GM23248 (cell line): ENCODE data around the gene KRT33B. TPM values are rescaled to one million over a fixed set of nuclear protein-coding genes. Genes with fewer than 3 reads are reported as not detected.
"Not testable (repeated sequence)": the region's sequence is repeated elsewhere in the genome, so short reads cannot be mapped to it uniquely, and the experiment has no call there.

ENCODE experiments used
- DNase-seq: peaks from one replicate; pipeline ENCODE4 v3.0.0-alpha.2; 2015
- H2AFZ ChIP-seq: fragments of 200-600 bp; sonication (generic); 2 replicates; pipeline ENCODE4 v1.6.1; 2016; ENCODE audit warnings: antibody characterized with exemption
- H3F3A ChIP-seq: fragments of 200-600 bp; sonication (generic); 2 replicates; pipeline ENCODE4 v1.6.1; 2016; ENCODE audit warnings: mild to moderate bottlenecking, antibody characterized with exemption, mixed run types; ENCODE audit not compliant: insufficient read depth
- H3K27ac ChIP-seq: fragments of 200-600 bp; sonication (generic); 2 replicates; pipeline ENCODE4 v1.5.1; 2016; ENCODE audit warnings: mild to moderate bottlenecking
- H3K27me3 ChIP-seq: fragments of 200-600 bp; sonication (generic); replicated peaks from 2 replicates; pipeline ENCODE4 v1.6.1; 2016; ENCODE audit warnings: mild to moderate bottlenecking; ENCODE audit not compliant: insufficient read depth
- H3K36me3 ChIP-seq: fragments of 200-600 bp; sonication (generic); 2 replicates; pipeline ENCODE4 v1.6.1; 2016; ENCODE audit warnings: low read depth, mild to moderate bottlenecking
- H3K4me1 ChIP-seq: fragments of 200-600 bp; sonication (generic); 2 replicates; pipeline ENCODE4 v1.6.1; 2016; ENCODE audit warnings: mild to moderate bottlenecking; ENCODE audit not compliant: insufficient read depth
- H3K4me2 ChIP-seq: fragments of 200-600 bp; sonication (generic); one replicate; pipeline ENCODE4 v1.6.1; 2016; ENCODE audit warnings: mild to moderate bottlenecking; ENCODE audit not compliant: unreplicated experiment
- H3K4me3 ChIP-seq: fragments of 200-600 bp; sonication (generic); 2 replicates; pipeline ENCODE4 v1.5.1; 2016; ENCODE audit warnings: mild to moderate bottlenecking
- H3K79me2 ChIP-seq: fragments of 200-600 bp; sonication (generic); 2 replicates; pipeline ENCODE4 v1.6.1; 2016; ENCODE audit warnings: mild to moderate bottlenecking; ENCODE audit not compliant: insufficient read depth
- H3K9ac ChIP-seq: fragments of 200-600 bp; sonication (generic); 2 replicates; pipeline ENCODE4 v1.6.1; 2016; ENCODE audit warnings: mild to moderate bottlenecking
- H3K9me2 ChIP-seq: fragments of 200-600 bp; sonication (generic); 2 replicates; pipeline ENCODE4 v1.6.1; 2016; ENCODE audit warnings: mixed run types, mild to moderate bottlenecking, moderate library complexity; ENCODE audit not compliant: insufficient read depth
- H3K9me3 ChIP-seq: fragments of 200-600 bp; sonication (generic); one replicate; pipeline ENCODE4 v1.6.1; 2017; ENCODE audit warnings: low read depth
- H4K20me1 ChIP-seq: fragments of 200-600 bp; sonication (generic); 2 replicates; pipeline ENCODE4 v1.6.0; 2016; ENCODE audit not compliant: insufficient read depth
- EZH2 ChIP-seq: fragments of 200-600 bp; sonication (generic); IDR thresholded peaks from 2 replicates; pipeline ENCODE4 v1.6.1; 2018; ENCODE audit warnings: antibody characterized with exemption, mild to moderate bottlenecking; ENCODE audit not compliant: insufficient read depth, poor library complexity, severe bottlenecking
- EZH2phosphoT487 ChIP-seq: fragments of 200-600 bp; sonication (generic); IDR thresholded peaks from 2 replicates; pipeline ENCODE4 v1.6.1; 2018; ENCODE audit warnings: antibody characterized with exemption, moderate library complexity, mild to moderate bottlenecking, low read depth; ENCODE audit not compliant: insufficient read depth
- WGBS, 2 experiments: methylation state at CpG; one replicate each; pipeline ENCODE4 v1.1.6; 2015 to 2017; ENCODE audit warnings: low lambda C conversion rate in 2 of 2, low coverage in 1 of 2; ENCODE audit errors: missing lambda C conversion rate in 2 of 2; 5-methylcytosine and 5-hydroxymethylcytosine counted together
- in situ Hi-C: fragments of 300-500 bp; cut with MboI; formaldehyde crosslinking; loops from 2 replicates; pipeline ENCODE4 v1.15.0; 2020
- polyA plus RNA-seq: library from polyadenylated mRNA; unstranded; fragments of >200 nt; fragmentation: Nextera tagmentation; extraction: Ambion mirVana; gene quantifications from 2 replicates; pipeline ENCODE4 v1.2.1, GENCODE V29; 2016
- total RNA-seq: library from RNA; depleted of rRNA; stranded (reverse); fragments of >200 nt; shearing (Covaris generic); gene quantifications from 2 replicates; pipeline ENCODE4 v1.2.3, GENCODE V29; 2014

The KRT33B gene
- total and polyA plus RNA-seq, 2 experiments from 2014 or later, result 0.76 to 1.0 TPM

DNA sequence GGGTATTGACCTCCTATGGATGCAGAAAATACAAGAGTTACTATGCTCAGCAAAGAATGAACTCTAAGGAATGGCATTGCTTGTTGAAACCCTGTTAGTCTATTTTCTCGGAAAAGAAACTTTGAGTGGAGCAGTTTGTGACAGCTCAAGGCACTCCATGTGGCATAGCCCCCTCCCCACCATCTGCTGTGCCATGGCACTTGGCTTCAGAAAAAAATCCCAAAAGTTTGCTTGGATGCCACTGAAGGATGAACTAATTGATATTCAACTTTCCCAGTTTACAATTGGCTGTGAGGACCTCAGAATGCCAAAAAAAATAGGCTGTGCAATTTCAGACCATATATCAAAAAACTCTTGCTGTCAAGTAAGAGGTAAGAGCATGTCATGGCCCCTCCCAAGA lies 26.0 kb upstream of the KRT33B start:
- H2AFZ ChIP-seq, result no peak overlapping the region
- no peaks in the 10 kb centered on the region for H3K9me3 ChIP-seq
- no peak overlapping the region for H3K4me2 ChIP-seq
- no peaks in the 10 kb centered on the region; the same call in 1 of the 2 replicates for H3F3A ChIP-seq
- H3K36me3 ChIP-seq, result no peaks in the 10 kb centered on the region
- H3K27ac ChIP-seq, result no peak overlapping the region
- TF ChIP-seq EZH2 (no peak), EZH2phosphoT487 (no peak)
- in situ Hi-C loops, result no loop called here
- no peaks in the 10 kb centered on the region for H3K9me2 ChIP-seq
- no peaks in the 10 kb centered on the region for H3K27me3 ChIP-seq
- H3K4me1 ChIP-seq, result peaks cover 17% of the 10 kb centered on the region
- H3K4me3 ChIP-seq, result no peak overlapping the region
- 100% methylated on average over 1 of the region's 1 CpG for WGBS, 2 experiments
- no peaks in the 10 kb centered on the region for H4K20me1 ChIP-seq
- no peaks in the 10 kb centered on the region for H3K79me2 ChIP-seq
- no peak for DNase-seq
- no peak overlapping the region for H3K9ac ChIP-seq

DNA sequence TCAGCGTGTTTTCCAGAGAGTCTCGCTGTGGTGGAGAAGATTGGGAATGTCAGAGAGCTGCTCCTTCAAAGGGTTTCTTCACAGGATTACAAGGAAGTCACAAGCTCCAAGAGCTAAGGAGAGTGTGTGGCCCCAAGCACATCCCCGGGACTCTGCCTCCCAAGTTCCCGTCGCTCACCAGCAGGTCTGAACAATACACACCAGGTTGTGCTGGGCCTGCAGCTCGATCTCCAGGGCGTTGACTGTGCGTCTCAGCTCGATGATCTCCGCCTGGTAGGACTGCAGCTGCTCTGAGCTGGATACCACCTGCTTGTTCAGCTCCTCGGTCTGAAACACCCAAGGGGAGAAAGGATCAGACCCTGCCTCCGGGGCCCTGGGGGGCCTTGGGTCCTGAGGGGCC lies 25.4 kb upstream of the KRT33B start:
- H3K79me2 ChIP-seq, H4K20me1 ChIP-seq, H3K9ac ChIP-seq, DNase-seq, H2AFZ ChIP-seq, H3K27me3 ChIP-seq, H3K4me3 ChIP-seq, H3K9me3 ChIP-seq, H3K27ac ChIP-seq, H3K4me2 ChIP-seq, in situ Hi-C loops, H3K36me3 ChIP-seq, H3F3A ChIP-seq, H3K9me2 ChIP-seq: not testable (repeated sequence)
- peaks cover 17% of the 10 kb centered on the region for H3K4me1 ChIP-seq
- WGBS, 2 experiments, result 60 to 64% methylated on average over 12 of the region's 12 CpGs

DNA sequence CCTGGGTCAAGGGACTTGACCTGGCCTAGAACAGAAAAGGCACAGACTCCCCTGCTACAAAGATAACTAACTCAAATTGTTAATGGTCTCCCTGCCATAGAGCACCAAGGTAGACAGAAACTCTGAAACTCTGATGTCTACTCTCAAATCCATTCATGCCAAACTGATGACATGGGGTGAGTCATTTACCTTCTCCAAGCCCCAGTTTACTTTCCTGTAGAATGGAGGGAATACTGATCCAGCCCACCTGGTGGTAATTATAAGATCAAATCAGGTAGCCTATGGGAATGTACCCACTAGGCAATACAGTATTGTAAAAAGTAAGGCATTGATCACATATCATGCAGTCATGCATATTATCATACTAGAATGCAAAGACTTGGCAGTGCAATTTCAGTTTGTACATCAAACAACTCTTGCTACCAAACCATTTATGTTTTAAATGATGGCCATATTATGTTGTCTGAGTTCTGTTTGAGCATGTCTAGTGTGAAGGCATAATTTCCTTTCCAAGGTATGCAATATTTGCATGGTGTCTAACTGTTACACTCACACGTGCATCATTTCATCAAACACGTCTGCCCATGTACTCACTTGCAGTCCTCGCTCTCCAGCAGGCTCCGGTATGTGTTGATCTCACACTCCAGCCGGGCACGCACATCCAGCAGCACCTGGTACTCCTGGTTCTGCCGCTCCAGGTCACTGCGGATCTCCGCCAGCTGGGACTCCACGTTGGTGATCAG lies 24.8 kb upstream of the KRT33B start:
- no peaks in the 10 kb centered on the region for H3K36me3 ChIP-seq
- no peak overlapping the region for H3K9ac ChIP-seq
- H3F3A ChIP-seq, result no peaks in the 10 kb centered on the region; the same call in 1 of the 2 replicates
- DNase-seq, result no peak
- no peak overlapping the region for H3K4me3 ChIP-seq
- H2AFZ ChIP-seq, result no peak overlapping the region
- H3K9me2 ChIP-seq, result no peaks in the 10 kb centered on the region
- no peaks in the 10 kb centered on the region for H3K9me3 ChIP-seq
- in situ Hi-C loops, result no loop called here
- TF ChIP-seq EZH2, result no peak
- no peak for TF ChIP-seq EZH2phosphoT487
- no peak overlapping the region for H3K27ac ChIP-seq
- H4K20me1 ChIP-seq, result no peaks in the 10 kb centered on the region
- no peaks in the 10 kb centered on the region for H3K27me3 ChIP-seq
- no peaks in the 10 kb centered on the region for H3K79me2 ChIP-seq
- H3K4me2 ChIP-seq, result no peak overlapping the region
- H3K4me1 ChIP-seq, result peaks cover 17% of the 10 kb centered on the region
- WGBS, 2 experiments, result 60 to 65% methylated on average over 10 of the region's 10 CpGs

DNA sequence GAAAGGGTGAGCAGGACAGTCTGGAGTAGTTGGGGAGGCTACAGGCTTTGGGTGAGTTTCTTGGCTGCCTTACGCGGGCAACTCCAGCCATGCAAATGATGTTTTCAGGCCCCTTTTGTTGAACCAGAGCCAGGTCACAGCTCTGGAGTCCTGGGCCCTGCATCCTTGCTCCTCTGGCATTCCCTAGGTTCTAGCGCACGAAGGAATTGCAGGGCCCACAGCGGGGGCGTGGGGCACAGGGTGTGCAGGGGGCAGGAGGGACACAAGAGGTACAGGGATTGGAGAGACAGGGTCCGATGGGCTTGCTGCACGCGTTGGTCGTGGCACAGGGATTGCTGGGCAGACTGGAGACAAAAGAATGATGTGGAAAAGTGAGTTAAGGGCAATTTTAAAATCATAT lies 24.2 kb upstream of the KRT33B start:
- no peaks in the 10 kb centered on the region for H3K27me3 ChIP-seq
- H3F3A ChIP-seq, result no peaks in the 10 kb centered on the region; the same call in 1 of the 2 replicates
- peaks cover 17% of the 10 kb centered on the region for H3K4me1 ChIP-seq
- DNase-seq, result no peak
- H3K9me3 ChIP-seq, result no peaks in the 10 kb centered on the region
- no peak overlapping the region for H3K4me3 ChIP-seq
- 90 to 92% methylated on average over 10 of the region's 10 CpGs for WGBS, 2 experiments
- in situ Hi-C loops, result no loop called here
- no peaks in the 10 kb centered on the region for H3K36me3 ChIP-seq
- H3K9me2 ChIP-seq, result no peaks in the 10 kb centered on the region
- no peak overlapping the region for H3K9ac ChIP-seq
- H3K27ac ChIP-seq, result no peak overlapping the region
- no peaks in the 10 kb centered on the region for H4K20me1 ChIP-seq
- H3K4me2 ChIP-seq, result no peak overlapping the region
- H2AFZ ChIP-seq, result no peak overlapping the region
- TF ChIP-seq EZH2phosphoT487, result no peak
- TF ChIP-seq EZH2, result no peak
- no peaks in the 10 kb centered on the region for H3K79me2 ChIP-seq
